Endothelial cell of umbilical vein (primary cell): ENCODE data around the gene GRAMD2B. TPM values are rescaled to one million over a fixed set of nuclear protein-coding genes. Genes with fewer than 3 reads are reported as not detected.

Experiments
- BruUV-seq: library from RNA; stranded (reverse); fragments of 400-500 nt; replicated peaks from 2 replicates; lab custom pipeline; 2021; lab: Mats Ljungman, UMichigan
- CTCF ChIA-PET: fragments of 300-600, 350-600 bp; sonication (Branson Sonifier 250); formaldehyde crosslinking; loops from one replicate; lab custom pipeline; 2021; ENCODE audit warnings: antibody characterized with exemption, inconsistent platforms; lab: Charles Lee
- POLR2A ChIA-PET: fragments of 300-600, 350-600 bp; sonication (Branson Sonifier 250); formaldehyde crosslinking; loops from one replicate; lab custom pipeline; 2021; ENCODE audit warnings: antibody characterized with exemption, inconsistent platforms; lab: Charles Lee
- DNase-seq: peaks from one replicate; pipeline ENCODE4 v3.0.0-alpha.2; 2011; ENCODE audit warnings: low read depth, low spot score
- FAIRE-seq: peaks from 2 replicates; lab custom pipeline; 2011; peaks lifted over from hg19 to GRCh38; lab: Jason Lieb, UNC
- H2AFZ ChIP-seq: 2 replicates; pipeline ENCODE4 v1.6.0; 2012; ENCODE audit warnings: low read depth, low read length, control low read depth, inconsistent platforms
- H3K27ac ChIP-seq: 2 replicates; pipeline ENCODE4 v1.5.1; 2011; ENCODE audit warnings: low read depth, mild to moderate bottlenecking, control low read depth, low read length, moderate library complexity; ENCODE audit not compliant: insufficient read depth
- H3K27me3 ChIP-seq, 2 experiments: 2 replicates each; pipeline versions ENCODE4 v1.6.0 to v1.6.1; 2011; ENCODE audit warnings: low read length in 2 of 2, mixed read lengths in 1 of 2; ENCODE audit not compliant: control insufficient read depth in 2 of 2, insufficient read depth in 2 of 2
- H3K36me3 ChIP-seq, 2 experiments: 2 replicates in 1 of 2; 3 replicates in 1 of 2; pipeline ENCODE4 v1.5.1; 2011; ENCODE audit warnings: low read length in 2 of 2, mild to moderate bottlenecking in 1 of 2, moderate library complexity in 1 of 2; ENCODE audit not compliant: control insufficient read depth in 2 of 2, insufficient read depth in 2 of 2; ENCODE audit errors: extremely low read depth in 1 of 2
- H3K4me1 ChIP-seq: 3 replicates; pipeline ENCODE4 v1.5.1; 2011; ENCODE audit warnings: mild to moderate bottlenecking, low read length; ENCODE audit not compliant: control insufficient read depth, insufficient read depth; ENCODE audit errors: extremely low read depth
- H3K4me2 ChIP-seq: 2 replicates; pipeline ENCODE4 v1.6.1; 2011; ENCODE audit warnings: low read length, control low read depth, mixed read lengths; ENCODE audit not compliant: insufficient read depth
- H3K4me3 ChIP-seq, 3 experiments: fragments of 200-600 bp in 1 of 3; sonication (generic), shearing (Covaris generic) in 1 of 3; replicated peaks in 1 of 3; 2 replicates each; pipeline ENCODE4 v1.5.1; 2011 to 2016; ENCODE audit warnings: control low read depth in 3 of 3, low read length in 3 of 3, mild to moderate bottlenecking in 2 of 3, inconsistent platforms in 1 of 3, low read depth in 1 of 3, moderate library complexity in 1 of 3; ENCODE audit not compliant: insufficient read depth in 1 of 3
- H3K79me2 ChIP-seq: 2 replicates; pipeline ENCODE4 v1.6.0; 2012; ENCODE audit warnings: low read length, inconsistent platforms; ENCODE audit not compliant: control insufficient read depth, insufficient read depth
- H3K9ac ChIP-seq: replicated peaks from 2 replicates; pipeline ENCODE3; 2011; ENCODE audit warnings: low read length, control low read depth; ENCODE audit not compliant: insufficient read depth; ENCODE audit errors: extremely low read depth
- H3K9me1 ChIP-seq: replicated peaks from 3 replicates; pipeline ENCODE4 v1.6.0; 2011; ENCODE audit warnings: mild to moderate bottlenecking, low read length; ENCODE audit not compliant: control insufficient read depth, insufficient read depth; ENCODE audit errors: extremely low read depth
- H3K9me3 ChIP-seq: replicated peaks from 2 replicates; pipeline ENCODE4 v1.5.1; 2012; ENCODE audit warnings: low read length, inconsistent platforms; ENCODE audit not compliant: control insufficient read depth, insufficient read depth
- H4K20me1 ChIP-seq: replicated peaks from 2 replicates; pipeline ENCODE3; 2011; ENCODE audit warnings: mild to moderate bottlenecking, low read length; ENCODE audit not compliant: control insufficient read depth, insufficient read depth; ENCODE audit errors: extremely low read depth
- JUN ChIP-seq: IDR thresholded peaks from 2 replicates; pipeline ENCODE4 v1.6.1; 2011; ENCODE audit warnings: borderline replicate concordance, low read depth; ENCODE audit not compliant: insufficient read length, insufficient read depth
- MYC ChIP-seq: IDR thresholded peaks from one replicate; pipeline ENCODE4 v1.6.1; 2011; ENCODE audit warnings: mild to moderate bottlenecking, low read depth, low read length
- POLR2AphosphoS5 ChIP-seq: IDR thresholded peaks from 2 replicates; pipeline ENCODE4 v1.6.1; 2012; ENCODE audit warnings: low read depth, mild to moderate bottlenecking, control low read depth, low read length, moderate library complexity; ENCODE audit not compliant: insufficient read depth
- dilution Hi-C: fragments of 300-500 bp; cut with MboI; formaldehyde crosslinking; loops from one replicate; pipeline ENCODE4 v1.15.0; 2019; ENCODE audit warnings: low sequenced_read_pairs; ENCODE audit not compliant: extremely low pct_ligation_motif_present
- intact Hi-C: fragments of 100-400 bp; cut with micrococcal nuclease; formaldehyde crosslinking; loops from one replicate; pipeline ENCODE4 v1.10.0; 2022
- polyA plus RNA-seq, 4 experiments: library from polyadenylated mRNA; depleted of rRNA in 3 of 4; stranded (reverse) in 3 of 4; unstranded in 1 of 4; fragments of >200 nt; gene quantifications; 2 replicates each; pipeline versions ENCODE4 v1.2.1 to v1.2.3, GENCODE V29; 2011 to 2012; ENCODE audit warnings: missing spikeins in 1 of 4
- total RNA-seq: library from RNA; stranded (reverse); gene quantifications from 2 replicates; pipeline ENCODE4 v1.2.3, GENCODE V29; 2021
- TF ChIP-seq, protein P1 (sequence below): IDR thresholded peaks from 2 replicates; pipeline ENCODE4 v1.6.1; 2011; ENCODE audit not compliant: insufficient read depth, insufficient read length
- TF ChIP-seq, protein P2 (sequence below), 2 donors: IDR thresholded peaks; 1 replicate in 1 of 2; 2 replicates in 1 of 2; pipeline ENCODE4 v1.5.1; 2011; ENCODE audit warnings: low read length in 2 of 2, mild to moderate bottlenecking in 2 of 2, moderate library complexity in 2 of 2, control low read depth in 1 of 2, inconsistent platforms in 1 of 2, low read depth in 1 of 2; ENCODE audit not compliant: insufficient read depth in 1 of 2; ENCODE audit errors: extremely low read depth in 1 of 2

The GRAMD2B gene
- total and polyA plus RNA-seq, 2 donors (not counting 3 experiments of a cell fraction or from before 2014, with no cell fraction given), result 2.0 to 5.5 TPM

DNA sequence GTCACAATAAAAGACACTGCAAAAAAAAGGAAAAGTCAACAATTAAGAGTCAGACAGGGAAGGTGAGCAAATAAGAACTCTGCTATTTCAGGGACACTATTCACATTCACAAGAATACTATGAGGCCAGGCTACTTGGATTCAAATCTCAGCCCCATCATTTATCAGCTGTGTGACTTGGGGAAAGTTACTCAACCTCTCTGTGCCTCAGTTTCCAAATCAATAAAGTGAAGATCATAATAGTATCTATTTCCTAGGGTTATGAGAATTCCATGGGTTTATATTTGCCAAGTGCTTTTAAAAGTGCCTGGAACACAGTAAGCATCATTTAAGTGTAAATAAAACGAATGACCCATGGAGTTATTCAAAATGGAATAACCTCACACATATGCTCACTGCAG, 115.4 kb downstream of the GRAMD2B start:
- Histone ChIP-seq H3K4me1 (no peaks in the 10 kb centered on the region), H4K20me1 (no peaks in the 10 kb centered on the region), H3K4me2 (no peak overlapping the region), H3K9me1 (no peaks in the 10 kb centered on the region), H3K4me3 (no peak overlapping the region), H3K27ac (no peak overlapping the region), H3K9me3 (no peaks in the 10 kb centered on the region), H3K79me2 (no peaks in the 10 kb centered on the region), H3K36me3 (peaks cover 0 to 2% of the 10 kb centered on the region in 2 experiments), H2AFZ (no peak overlapping the region), H3K9ac (no peak overlapping the region), H3K27me3 (no peaks in the 10 kb centered on the region)
- FAIRE-seq, result no peak
- no peak for DNase-seq
- no TSS peak for BruUV-seq
- ChIA-PET CTCF (interaction anchor here (0.6 to 7.6 kb wide), 28 partner anchors 8 to 1765 kb away, joined by 3 to 128 read pairs (median 4); partner anchors contain the start of gene ALDH7A1), POLR2A (interaction anchor here (0.6 kb wide), 1 partner anchor 984 kb away, joined by 3 read pairs; no protein-coding TSS in a partner anchor)
- intact Hi-C loops (loop anchor here (2.0 kb wide), 1 partner anchor 304 kb away; no protein-coding TSS in a partner anchor), dilution Hi-C loops (loop anchor here (25.0 kb wide), 1 partner anchor 201 kb away; no protein-coding TSS in a partner anchor)
- TF ChIP-seq POLR2AphosphoS5 (no peak), MYC (no peak), JUN (no peak)
- TF ChIP-seq, protein P1, sequence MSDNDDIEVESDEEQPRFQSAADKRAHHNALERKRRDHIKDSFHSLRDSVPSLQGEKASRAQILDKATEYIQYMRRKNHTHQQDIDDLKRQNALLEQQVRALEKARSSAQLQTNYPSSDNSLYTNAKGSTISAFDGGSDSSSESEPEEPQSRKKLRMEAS, result no peak
- TF ChIP-seq, protein P2, sequence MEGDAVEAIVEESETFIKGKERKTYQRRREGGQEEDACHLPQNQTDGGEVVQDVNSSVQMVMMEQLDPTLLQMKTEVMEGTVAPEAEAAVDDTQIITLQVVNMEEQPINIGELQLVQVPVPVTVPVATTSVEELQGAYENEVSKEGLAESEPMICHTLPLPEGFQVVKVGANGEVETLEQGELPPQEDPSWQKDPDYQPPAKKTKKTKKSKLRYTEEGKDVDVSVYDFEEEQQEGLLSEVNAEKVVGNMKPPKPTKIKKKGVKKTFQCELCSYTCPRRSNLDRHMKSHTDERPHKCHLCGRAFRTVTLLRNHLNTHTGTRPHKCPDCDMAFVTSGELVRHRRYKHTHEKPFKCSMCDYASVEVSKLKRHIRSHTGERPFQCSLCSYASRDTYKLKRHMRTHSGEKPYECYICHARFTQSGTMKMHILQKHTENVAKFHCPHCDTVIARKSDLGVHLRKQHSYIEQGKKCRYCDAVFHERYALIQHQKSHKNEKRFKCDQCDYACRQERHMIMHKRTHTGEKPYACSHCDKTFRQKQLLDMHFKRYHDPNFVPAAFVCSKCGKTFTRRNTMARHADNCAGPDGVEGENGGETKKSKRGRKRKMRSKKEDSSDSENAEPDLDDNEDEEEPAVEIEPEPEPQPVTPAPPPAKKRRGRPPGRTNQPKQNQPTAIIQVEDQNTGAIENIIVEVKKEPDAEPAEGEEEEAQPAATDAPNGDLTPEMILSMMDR (IDR thresholded peaks at IDR 0.05; ENCODE audit: extremely low read depth in 1 of 2, insufficient read depth in 1 of 2, low read depth in 1 of 2, low read length in 2 of 2), result no peak
